ENCODE results near the gene P2RX4.
"Not testable (repeated sequence)": the region's sequence is repeated elsewhere in the genome, so short reads cannot be mapped to it uniquely, and the experiment has no call there.

P2RX4 gene

GRCh38 chr12:121189619-121190155 is 20.2 kb upstream of the P2RX4 start:
- no peak for DNase-seq

- DNase-seq = no peak
Measured at GRCh38 chr12:121190523-121191031, 19.4 kb upstream of the P2RX4 start.

- no peak for DNase-seq
Measured at GRCh38 chr12:121191151-121191550, 18.8 kb upstream of the P2RX4 start.

GRCh38 chr12:121196902-121197301 is 13.0 kb upstream of the P2RX4 start:
- no peak for DNase-seq

- no peak for DNase-seq
Measured at GRCh38 chr12:121198949-121199348, 11.0 kb upstream of the P2RX4 start.

- not testable (repeated sequence) for DNase-seq
Measured at GRCh38 chr12:121201140-121201539, 8.8 kb upstream of the P2RX4 start.

- DNase-seq = no peak
Measured at GRCh38 chr12:121202407-121203355, 7.2 kb upstream of the P2RX4 start.

GRCh38 chr12:121203482-121203881 is 6.4 kb upstream of the P2RX4 start:
- DNase-seq = no peak

GRCh38 chr12:121205491-121205890 is 4.4 kb upstream of the P2RX4 start:
- DNase-seq = no peak

GRCh38 chr12:121208571-121208970 is 1.4 kb upstream of the P2RX4 start:
- not testable (repeated sequence) for DNase-seq

GRCh38 chr12:121209221-121209620 is 708 bp upstream of the P2RX4 start:
- DNase-seq = no peak

GRCh38 chr12:121212875-121213274 is 2.9 kb downstream of the P2RX4 start:
- no peak for DNase-seq

- no peak for DNase-seq
Measured at GRCh38 chr12:121214166-121214777, 4.3 kb downstream of the P2RX4 start.

GRCh38 chr12:121214855-121215745 is 5.2 kb downstream of the P2RX4 start:
- no peak for DNase-seq

- no peak for DNase-seq
Measured at GRCh38 chr12:121216102-121216501, 6.2 kb downstream of the P2RX4 start.

GRCh38 chr12:121217063-121217462 is 7.1 kb downstream of the P2RX4 start:
- no peak for DNase-seq

GRCh38 chr12:121217761-121218160 is 7.8 kb downstream of the P2RX4 start:
- no peak for DNase-seq

GRCh38 chr12:121218588-121219352 is 8.8 kb downstream of the P2RX4 start:
- no peak for DNase-seq

- DNase-seq = no peak
Measured at GRCh38 chr12:121219353-121219986, 9.5 kb downstream of the P2RX4 start.

- no peak for DNase-seq
Measured at GRCh38 chr12:121222847-121223246, 12.9 kb downstream of the P2RX4 start.
